Measurements from ENCODE around the gene TUBB2A.
A peak's percentile ranks its signal among the peaks of the same experiment; 100 is the strongest.
"Not testable (repeated sequence)": the region's sequence is repeated elsewhere in the genome, so short reads cannot be mapped to it uniquely, and the experiment has no call there.

Gene TUBB2A

GRCh38 chr6:3189192-3189591, 31.8 kb upstream of the TUBB2A start:
- whole genome bisulfite sequencing, 2 donors (ENCODE audit: extremely low coverage in 2 of 2, insufficient read length in 2 of 2, insufficient replicate concordance in 1 of 2) = no CpG with 5 or more reads among the region's 10 CpGs
- H3K36me3 ChIP-seq (replicated peaks in 1 of 2; ENCODE audit: control insufficient read depth in 2 of 2, insufficient read depth in 2 of 2, low read length in 2 of 2) = peaks cover 0 to 39% of the 10 kb centered on the region in 2 donors
- H3K79me1 ChIP-seq (ENCODE audit: low read depth, low read length); H3K4ac ChIP-seq (ENCODE audit: low read length); H2BK5ac ChIP-seq (ENCODE audit: low read length); H3K4me3 ChIP-seq (ENCODE audit: low read length in 2 of 2); H3K18ac ChIP-seq (ENCODE audit: low read length); H4K91ac ChIP-seq (ENCODE audit: low read depth, low read length, poor library complexity); H3K27me3 ChIP-seq (ENCODE audit: control insufficient read depth in 3 of 3, insufficient read depth in 3 of 3, low read depth in 1 of 3, low read length in 3 of 3); H2AFZ ChIP-seq (ENCODE audit: low read length); H3K9ac ChIP-seq (ENCODE audit: low read depth, low read length, poor library complexity); H3K4me2 ChIP-seq (ENCODE audit: insufficient read depth, low read length, poor library complexity, severe bottlenecking); H2BK15ac ChIP-seq (ENCODE audit: low read length); DNase-seq (ENCODE audit: low spot score); H2AK5ac ChIP-seq (ENCODE audit: low read depth, low read length); H2BK120ac ChIP-seq (ENCODE audit: low read depth, low read length); H3K14ac ChIP-seq (ENCODE audit: low read length); H3K27ac ChIP-seq (replicated peaks; ENCODE audit: low read length); H4K8ac ChIP-seq (ENCODE audit: low read depth, low read length); H3K23ac ChIP-seq (ENCODE audit: low read depth, low read length, poor library complexity); H2BK12ac ChIP-seq (ENCODE audit: low read length): not testable (repeated sequence)
- peaks cover 8 to 11% of the 10 kb centered on the region in 2 donors for H3K4me1 ChIP-seq (ENCODE audit: control insufficient read depth in 2 of 2, insufficient read depth in 1 of 2, low read depth in 1 of 2, low read length in 2 of 2)
- H3K9me3 ChIP-seq (replicated peaks in 1 of 2; ENCODE audit: control insufficient read depth in 2 of 2, insufficient read depth in 1 of 2, low read depth in 1 of 2, low read length in 2 of 2) = peaks cover 4 to 15% of the 10 kb centered on the region in 2 donors

DNA sequence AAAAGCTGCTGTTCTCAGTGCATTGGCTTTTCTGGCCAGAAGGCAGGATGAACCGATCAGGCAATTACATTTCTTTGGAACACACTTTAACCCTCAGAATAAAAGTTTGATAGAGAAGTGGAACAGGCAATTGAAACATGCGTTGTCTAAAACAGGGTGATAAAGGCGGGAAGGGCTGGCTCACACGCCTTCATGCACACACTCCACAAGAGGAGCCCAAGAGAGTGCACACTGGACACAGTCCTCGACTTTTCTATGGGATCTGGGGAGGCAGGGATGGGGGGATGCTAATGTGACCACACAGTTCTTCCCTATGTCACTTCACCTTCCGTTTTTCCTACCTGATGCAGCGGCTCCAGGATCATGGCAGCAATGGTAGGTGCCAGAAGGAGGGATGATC, 30.9 kb upstream of the TUBB2A start:
- no peaks in the 10 kb centered on the region for H3K27me3 ChIP-seq (ENCODE audit: control insufficient read depth in 3 of 3, insufficient read depth in 3 of 3, low read depth in 1 of 3, low read length in 3 of 3)
- no peak overlapping the region for H3K9ac ChIP-seq (ENCODE audit: low read depth, low read length, poor library complexity)
- no peak overlapping the region for H2AK5ac ChIP-seq (ENCODE audit: low read depth, low read length)
- peaks cover 0 to 47% of the 10 kb centered on the region in 2 donors for H3K36me3 ChIP-seq (replicated peaks in 1 of 2; ENCODE audit: control insufficient read depth in 2 of 2, insufficient read depth in 2 of 2, low read length in 2 of 2)
- no peak overlapping the region for H3K4ac ChIP-seq (ENCODE audit: low read length)
- no peak for DNase-seq (ENCODE audit: low spot score)
- H3K4me2 ChIP-seq (ENCODE audit: insufficient read depth, low read length, poor library complexity, severe bottlenecking) = no peak overlapping the region
- no peak overlapping the region for H2BK5ac ChIP-seq (ENCODE audit: low read length)
- peaks cover 5 to 7% of the 10 kb centered on the region in 2 donors for H3K4me1 ChIP-seq (ENCODE audit: control insufficient read depth in 2 of 2, insufficient read depth in 1 of 2, low read depth in 1 of 2, low read length in 2 of 2)
- no peak overlapping the region for H3K4me3 ChIP-seq (ENCODE audit: low read length in 2 of 2)
- no peak overlapping the region for H2BK12ac ChIP-seq (ENCODE audit: low read length)
- H3K9me3 ChIP-seq (replicated peaks in 1 of 2; ENCODE audit: control insufficient read depth in 2 of 2, insufficient read depth in 1 of 2, low read depth in 1 of 2, low read length in 2 of 2) = peaks cover 7 to 23% of the 10 kb centered on the region in 2 donors
- no peak overlapping the region for H2AFZ ChIP-seq (ENCODE audit: low read length)
- no peak overlapping the region for H3K18ac ChIP-seq (ENCODE audit: low read length)
- no CpG with 5 or more reads among the region's 7 CpGs for WGBS, 2 donors (ENCODE audit: extremely low coverage in 2 of 2, insufficient read length in 2 of 2, insufficient replicate concordance in 1 of 2)
- no peak overlapping the region for H3K23ac ChIP-seq (ENCODE audit: low read depth, low read length, poor library complexity)
- H2BK120ac ChIP-seq (ENCODE audit: low read depth, low read length) = no peak overlapping the region
- H3K79me1 ChIP-seq (ENCODE audit: low read depth, low read length) = no peaks in the 10 kb centered on the region
- H4K91ac ChIP-seq (ENCODE audit: low read depth, low read length, poor library complexity) = no peak overlapping the region
- H3K27ac ChIP-seq (replicated peaks; ENCODE audit: low read length) = no peak overlapping the region
- H3K14ac ChIP-seq (ENCODE audit: low read length) = no peak overlapping the region
- H2BK15ac ChIP-seq (ENCODE audit: low read length) = no peak overlapping the region
- no peak overlapping the region for H4K8ac ChIP-seq (ENCODE audit: low read depth, low read length)

- H3K23ac ChIP-seq (ENCODE audit: low read depth, low read length, poor library complexity) = no peak overlapping the region
Measured at GRCh38 chr6:3186974-3187382, 29.6 kb upstream of the TUBB2A start.

GRCh38 chr6:3183066-3183465, 25.7 kb upstream of the TUBB2A start:
- Histone ChIP-seq H3K27me3 (ENCODE audit: control insufficient read depth in 3 of 3, insufficient read depth in 3 of 3, low read depth in 1 of 3, low read length in 3 of 3) (no peaks in the 10 kb centered on the region), H3K4me1 (ENCODE audit: control insufficient read depth in 2 of 2, insufficient read depth in 1 of 2, low read depth in 1 of 2, low read length in 2 of 2) (peaks cover 3 to 4% of the 10 kb centered on the region in 2 donors), H2BK15ac (ENCODE audit: low read length) (no peak overlapping the region), H2BK5ac (ENCODE audit: low read length) (no peak overlapping the region), H3K27ac (replicated peaks; ENCODE audit: low read length) (no peak overlapping the region), H3K14ac (ENCODE audit: low read length) (no peak overlapping the region), H2AFZ (ENCODE audit: low read length) (no peak overlapping the region), H3K18ac (ENCODE audit: low read length) (no peak overlapping the region), H3K4me3 (ENCODE audit: low read length in 2 of 2) (no peak overlapping the region), H2BK120ac (ENCODE audit: low read depth, low read length) (no peak overlapping the region), H3K4ac (ENCODE audit: low read length) (no peak overlapping the region), H3K9ac (ENCODE audit: low read depth, low read length, poor library complexity) (no peak overlapping the region), H2BK12ac (ENCODE audit: low read length) (no peak overlapping the region), H3K79me1 (ENCODE audit: low read depth, low read length) (no peaks in the 10 kb centered on the region), H3K36me3 (replicated peaks in 1 of 2; ENCODE audit: control insufficient read depth in 2 of 2, insufficient read depth in 2 of 2, low read length in 2 of 2) (peaks cover 0 to 21% of the 10 kb centered on the region in 2 donors), H3K4me2 (ENCODE audit: insufficient read depth, low read length, poor library complexity, severe bottlenecking) (no peak overlapping the region), H4K91ac (ENCODE audit: low read depth, low read length, poor library complexity) (no peak overlapping the region), H3K23ac (ENCODE audit: low read depth, low read length, poor library complexity) (no peak overlapping the region), H3K9me3 (replicated peaks in 1 of 2; ENCODE audit: control insufficient read depth in 2 of 2, insufficient read depth in 1 of 2, low read depth in 1 of 2, low read length in 2 of 2) (peaks cover 5 to 14% of the 10 kb centered on the region in 2 donors), H2AK5ac (ENCODE audit: low read depth, low read length) (no peak overlapping the region), H4K8ac (ENCODE audit: low read depth, low read length) (no peak overlapping the region)
- no peak for DNase-seq (ENCODE audit: low spot score)
- no CpG with 5 or more reads among the region's 4 CpGs for WGBS, 2 donors (ENCODE audit: extremely low coverage in 2 of 2, insufficient read length in 2 of 2, insufficient replicate concordance in 1 of 2)

More at GRCh38 chr6:3186974-3187382, 29.6 kb upstream of the TUBB2A start:
- peaks cover 0 to 3% of the 10 kb centered on the region in 2 donors for H3K4me1 ChIP-seq (ENCODE audit: control insufficient read depth in 2 of 2, insufficient read depth in 1 of 2, low read depth in 1 of 2, low read length in 2 of 2)
- H2BK15ac ChIP-seq (ENCODE audit: low read length) = no peak overlapping the region
- H2BK12ac ChIP-seq (ENCODE audit: low read length) = no peak overlapping the region
- no peaks in the 10 kb centered on the region for H3K27me3 ChIP-seq (ENCODE audit: control insufficient read depth in 3 of 3, insufficient read depth in 3 of 3, low read depth in 1 of 3, low read length in 3 of 3)
- no peak overlapping the region for H4K8ac ChIP-seq (ENCODE audit: low read depth, low read length)
- H3K9me3 ChIP-seq (replicated peaks in 1 of 2; ENCODE audit: control insufficient read depth in 2 of 2, insufficient read depth in 1 of 2, low read depth in 1 of 2, low read length in 2 of 2) = peaks cover 7 to 24% of the 10 kb centered on the region in 2 donors
- WGBS, 2 donors (ENCODE audit: extremely low coverage in 2 of 2, insufficient read length in 2 of 2, insufficient replicate concordance in 1 of 2) = no CpG with 5 or more reads among the region's 3 CpGs
- H2BK120ac ChIP-seq (ENCODE audit: low read depth, low read length) = no peak overlapping the region
- no peak overlapping the region for H2AFZ ChIP-seq (ENCODE audit: low read length)
- no peak overlapping the region for H3K4ac ChIP-seq (ENCODE audit: low read length)
- H4K91ac ChIP-seq (ENCODE audit: low read depth, low read length, poor library complexity) = no peak overlapping the region
- no peak for DNase-seq (ENCODE audit: low spot score)
- no peak overlapping the region for H3K4me3 ChIP-seq (ENCODE audit: low read length in 2 of 2)
- H3K79me1 ChIP-seq (ENCODE audit: low read depth, low read length) = no peaks in the 10 kb centered on the region
- H3K14ac ChIP-seq (ENCODE audit: low read length) = no peak overlapping the region
- no peak overlapping the region for H3K4me2 ChIP-seq (ENCODE audit: insufficient read depth, low read length, poor library complexity, severe bottlenecking)
- no peak overlapping the region for H2AK5ac ChIP-seq (ENCODE audit: low read depth, low read length)
- peak overlapping the region; percentile 7 for H3K18ac ChIP-seq (ENCODE audit: low read length)
- no peak overlapping the region for H3K9ac ChIP-seq (ENCODE audit: low read depth, low read length, poor library complexity)
- H2BK5ac ChIP-seq (ENCODE audit: low read length) = no peak overlapping the region
- peaks cover 0 to 53% of the 10 kb centered on the region in 2 donors for H3K36me3 ChIP-seq (replicated peaks in 1 of 2; ENCODE audit: control insufficient read depth in 2 of 2, insufficient read depth in 2 of 2, low read length in 2 of 2)
- H3K27ac ChIP-seq (replicated peaks; ENCODE audit: low read length) = no peak overlapping the region
